Prostate gland (tissue), 2 donors: ENCODE measurements around the gene CANT1.

Experiments used
- POLR2A ChIP-seq: fragments of 450-650 bp; IDR thresholded peaks from one replicate; pipeline ENCODE4 v1.6.1; 2016; ENCODE audit warnings: antibody characterized with exemption, mild to moderate bottlenecking
- POLR2AphosphoS5 ChIP-seq: sonication (generic); formaldehyde crosslinking; IDR thresholded peaks from one replicate; pipeline ENCODE4 v1.6.1; 2017; ENCODE audit warnings: antibody characterized with exemption
- TF ChIP-seq, protein P1 (sequence below), 4 experiments: fragments of 200-600 bp in 2 of 4; fragments of 450-650 bp in 2 of 4; sonication (generic) in 2 of 4; IDR thresholded peaks; 1 replicate in 3 of 4; 2 replicates in 1 of 4; pipeline ENCODE4 v1.5.1; 2016 to 2019; ENCODE audit warnings: antibody characterized with exemption in 4 of 4, mild to moderate bottlenecking in 2 of 4, moderate library complexity in 2 of 4

DNA sequence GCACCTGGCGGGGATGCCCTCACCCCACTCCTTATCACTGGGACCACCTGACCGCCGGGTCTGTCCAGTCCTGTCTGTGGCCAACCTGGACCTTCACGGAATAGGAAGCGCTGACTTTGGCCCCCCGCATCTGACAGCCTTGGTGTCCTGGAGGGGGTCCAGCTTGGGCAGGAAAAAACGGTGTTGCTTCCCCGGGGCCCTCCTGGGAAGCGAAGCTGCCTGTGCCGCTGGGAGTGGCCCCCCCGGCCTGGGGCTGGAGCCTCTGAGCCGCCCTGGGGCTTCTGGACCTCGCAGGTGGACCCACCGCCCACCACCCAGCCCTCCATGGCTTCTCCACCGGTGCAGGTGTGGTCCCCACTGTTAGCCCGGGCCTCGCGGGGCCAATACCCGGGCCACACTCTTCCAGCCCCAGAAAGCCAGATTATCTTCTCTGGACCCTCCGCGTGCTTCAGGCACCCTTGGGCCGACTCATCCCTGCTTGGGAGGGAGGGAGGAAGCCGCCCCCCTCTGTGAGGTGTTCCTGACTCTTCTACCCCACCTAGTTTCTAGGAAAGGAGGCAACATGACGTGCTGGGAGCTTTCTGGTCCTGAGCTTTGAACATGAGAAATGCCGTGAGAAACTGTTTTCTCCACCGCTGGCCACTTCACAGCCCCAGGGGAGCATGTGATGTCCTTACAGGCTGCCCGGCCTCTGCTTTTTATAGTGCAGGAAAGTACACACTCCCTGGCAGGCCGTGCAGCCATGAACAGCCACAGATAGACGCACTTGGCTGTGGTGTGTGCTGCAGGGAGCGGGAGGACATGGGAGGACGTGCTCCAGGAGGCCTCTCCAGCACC lies 15.6 kb upstream of the CANT1 start:
- TF ChIP-seq, protein P1, sequence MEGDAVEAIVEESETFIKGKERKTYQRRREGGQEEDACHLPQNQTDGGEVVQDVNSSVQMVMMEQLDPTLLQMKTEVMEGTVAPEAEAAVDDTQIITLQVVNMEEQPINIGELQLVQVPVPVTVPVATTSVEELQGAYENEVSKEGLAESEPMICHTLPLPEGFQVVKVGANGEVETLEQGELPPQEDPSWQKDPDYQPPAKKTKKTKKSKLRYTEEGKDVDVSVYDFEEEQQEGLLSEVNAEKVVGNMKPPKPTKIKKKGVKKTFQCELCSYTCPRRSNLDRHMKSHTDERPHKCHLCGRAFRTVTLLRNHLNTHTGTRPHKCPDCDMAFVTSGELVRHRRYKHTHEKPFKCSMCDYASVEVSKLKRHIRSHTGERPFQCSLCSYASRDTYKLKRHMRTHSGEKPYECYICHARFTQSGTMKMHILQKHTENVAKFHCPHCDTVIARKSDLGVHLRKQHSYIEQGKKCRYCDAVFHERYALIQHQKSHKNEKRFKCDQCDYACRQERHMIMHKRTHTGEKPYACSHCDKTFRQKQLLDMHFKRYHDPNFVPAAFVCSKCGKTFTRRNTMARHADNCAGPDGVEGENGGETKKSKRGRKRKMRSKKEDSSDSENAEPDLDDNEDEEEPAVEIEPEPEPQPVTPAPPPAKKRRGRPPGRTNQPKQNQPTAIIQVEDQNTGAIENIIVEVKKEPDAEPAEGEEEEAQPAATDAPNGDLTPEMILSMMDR (IDR thresholded peaks at IDR 0.05), result no peak
- peak; percentile 90 for TF ChIP-seq POLR2AphosphoS5
- no peak for TF ChIP-seq POLR2A
